GM18499 (cell line): Measurements from ENCODE around the gene AATF.

Source experiments
- ATAC-seq: cut with Tn5 transposase; IDR thresholded peaks from one replicate; pipeline ENCODE4 v1.9.1; 2021; ENCODE audit warnings: moderate number of reproducible peaks; ENCODE audit not compliant: insufficient read depth, unreplicated experiment

AATF gene

DNA sequence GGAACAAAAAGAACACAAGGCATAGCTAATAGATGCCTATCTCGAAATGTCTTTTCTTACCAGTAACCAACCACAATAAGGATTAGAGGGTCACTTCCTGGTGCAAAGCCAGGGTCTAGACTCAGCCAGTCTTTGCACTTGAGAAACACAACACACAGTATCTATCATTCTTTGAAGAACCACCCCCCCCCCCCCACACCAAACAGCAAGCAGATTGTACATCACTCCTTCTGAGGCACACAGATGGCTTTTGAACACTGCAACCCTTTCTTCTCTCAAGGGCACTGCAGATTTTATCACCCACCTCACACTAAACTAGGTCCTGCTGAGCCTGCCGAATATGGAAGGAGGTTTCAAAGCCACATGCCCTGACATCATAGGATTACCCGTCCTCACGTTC lies 145.6 kb downstream of the AATF start:
- ATAC-seq = no peak

DNA sequence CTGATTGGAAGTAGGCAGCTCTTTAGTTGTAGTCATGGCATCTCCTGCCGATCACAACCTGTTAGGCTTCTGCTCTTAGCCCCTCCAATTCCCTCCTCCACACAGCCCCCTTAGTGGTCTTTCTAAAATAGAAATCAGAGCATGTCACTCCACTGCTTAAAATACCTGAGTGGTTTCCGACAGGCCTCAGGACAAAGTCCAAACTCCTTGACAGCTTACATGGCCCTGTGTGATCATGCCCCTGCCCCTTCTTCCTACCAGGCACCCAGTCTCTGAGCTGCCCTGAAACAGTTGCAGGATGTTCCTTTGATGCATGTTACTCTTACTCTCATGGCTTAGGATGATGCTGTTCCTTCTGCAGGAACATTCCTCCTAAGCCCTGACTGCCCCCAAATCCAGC lies 147.3 kb downstream of the AATF start:
- ATAC-seq = no peak

DNA sequence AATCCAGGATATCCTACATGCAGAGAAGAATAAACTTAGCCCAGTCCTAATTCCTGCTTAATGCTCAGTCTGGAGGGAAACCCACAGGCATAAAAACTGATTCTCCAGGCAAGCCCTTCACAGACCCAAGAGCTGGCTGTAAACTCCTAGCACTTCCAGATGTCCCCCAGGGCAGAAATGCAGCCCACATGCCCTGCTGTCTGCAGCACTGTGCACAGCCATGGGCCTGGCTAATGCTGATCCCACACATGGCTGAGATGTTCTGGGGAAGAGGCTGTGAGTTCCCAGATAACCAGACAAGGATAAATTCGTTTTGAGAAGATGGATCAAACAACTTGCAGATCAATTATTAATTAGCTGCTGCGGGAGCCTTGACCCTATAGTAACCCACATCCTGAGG lies 148.4 kb downstream of the AATF start:
- no peak for ATAC-seq

DNA sequence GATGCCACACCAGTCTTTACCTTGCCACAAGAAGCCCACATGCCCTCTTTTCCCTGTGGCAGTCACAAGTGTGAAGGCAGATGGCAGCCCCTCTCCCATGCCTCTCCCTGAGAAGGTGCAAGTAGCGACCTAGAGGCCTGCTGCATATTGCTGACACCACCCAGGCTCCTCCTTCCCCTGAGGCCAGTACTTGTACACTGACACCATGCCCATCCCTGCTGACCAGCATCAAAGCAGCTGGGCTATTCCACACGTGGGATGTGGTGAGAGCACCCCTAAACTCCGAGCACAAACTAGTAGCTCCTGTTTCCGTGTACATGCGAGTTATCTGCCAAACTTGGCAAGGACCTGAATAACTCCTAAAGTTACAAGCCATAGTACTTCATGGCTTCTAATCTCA lies 149.4 kb downstream of the AATF start:
- no peak for ATAC-seq

DNA sequence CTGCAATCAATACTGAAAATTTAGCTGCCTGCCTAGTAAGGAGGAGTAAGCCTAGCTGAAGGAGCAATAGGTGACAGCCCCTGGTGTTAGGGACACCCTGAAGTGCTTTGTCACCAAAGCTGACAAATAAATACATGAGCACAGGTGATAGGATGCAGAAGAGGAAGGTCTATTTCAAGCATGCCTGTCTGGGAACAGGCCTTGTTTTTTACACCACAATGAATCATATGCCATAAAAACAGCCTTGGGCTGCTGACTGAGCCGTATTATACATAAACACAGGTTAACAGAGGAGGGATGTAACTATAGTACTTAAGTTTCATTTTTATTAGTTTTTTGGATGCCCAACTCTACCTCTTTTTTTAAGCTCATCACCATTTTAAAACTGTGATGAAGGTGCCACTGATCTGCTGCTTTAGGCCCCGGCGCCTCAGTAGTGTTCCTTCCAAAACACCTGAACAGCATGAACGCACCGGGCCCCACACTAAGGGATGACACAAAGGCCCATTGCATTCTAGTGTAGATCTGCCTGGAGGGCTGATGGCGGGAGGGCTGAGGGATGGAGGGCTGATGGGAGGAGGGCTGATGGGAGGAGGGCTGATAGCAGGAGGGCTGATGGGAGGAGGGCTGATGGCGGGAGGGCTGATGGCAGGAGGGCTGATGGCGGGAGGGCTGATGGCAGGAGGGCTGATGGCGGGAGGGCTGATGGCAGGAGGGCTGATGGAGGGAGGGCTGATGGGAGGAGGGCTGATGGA lies 150.3 kb downstream of the AATF start:
- ATAC-seq = no peak

DNA sequence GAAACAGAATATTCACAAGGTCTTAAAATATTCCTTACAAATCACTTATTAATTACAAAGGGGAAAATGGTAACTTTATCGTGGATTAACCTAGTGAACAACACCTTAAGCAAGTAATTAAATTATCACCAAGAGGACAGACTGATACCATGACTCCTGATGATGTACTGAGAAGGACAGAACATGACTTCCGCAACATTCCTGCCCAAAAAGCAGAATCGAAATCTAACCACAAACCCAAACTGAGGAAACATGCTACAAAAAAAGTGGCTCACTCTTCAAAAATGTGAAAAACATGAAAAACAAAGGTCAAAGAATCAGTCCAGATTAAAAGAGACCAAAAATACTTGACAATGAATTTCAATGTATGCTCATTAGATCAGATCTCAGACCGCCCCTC lies 151.5 kb downstream of the AATF start:
- ATAC-seq = no peak

DNA sequence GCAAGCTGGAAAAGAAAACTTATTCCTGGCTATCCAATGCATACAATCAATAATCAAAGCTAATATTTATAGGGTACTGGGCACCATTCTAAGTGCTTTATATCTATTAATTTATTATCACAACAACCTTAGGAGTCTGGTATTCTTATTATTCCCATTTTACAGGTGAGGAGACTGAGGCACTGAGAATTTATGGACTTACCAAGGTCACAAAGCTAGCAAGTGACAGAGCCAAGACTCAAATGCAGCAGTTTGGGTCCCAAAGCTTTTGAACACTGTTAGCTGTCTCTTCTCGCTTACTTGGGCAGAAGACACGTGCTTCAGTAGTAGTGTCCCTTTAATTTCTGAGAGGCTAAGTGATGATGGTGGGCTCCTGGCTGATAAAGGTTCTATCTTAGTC lies 152.6 kb downstream of the AATF start:
- no peak for ATAC-seq

DNA sequence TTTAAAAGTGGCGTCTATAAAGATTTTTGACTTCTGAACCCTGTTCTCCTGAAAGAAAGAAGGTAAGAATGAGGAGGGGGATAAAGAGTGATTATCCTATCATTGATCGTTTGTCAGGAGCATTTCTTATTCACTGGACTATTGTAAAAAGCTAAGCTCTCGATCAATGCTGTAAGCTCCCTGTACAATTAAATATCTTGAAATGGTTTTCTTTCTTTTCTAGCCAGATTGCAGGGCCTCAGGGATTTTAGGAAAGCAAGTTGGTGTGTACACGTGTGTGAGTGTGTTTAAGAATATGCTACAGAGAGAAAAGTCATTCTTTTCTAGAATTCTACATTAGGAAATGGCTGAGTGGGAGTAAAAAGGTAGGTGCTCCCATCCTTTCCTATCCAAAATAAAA lies 154.5 kb downstream of the AATF start:
- ATAC-seq = no peak

DNA sequence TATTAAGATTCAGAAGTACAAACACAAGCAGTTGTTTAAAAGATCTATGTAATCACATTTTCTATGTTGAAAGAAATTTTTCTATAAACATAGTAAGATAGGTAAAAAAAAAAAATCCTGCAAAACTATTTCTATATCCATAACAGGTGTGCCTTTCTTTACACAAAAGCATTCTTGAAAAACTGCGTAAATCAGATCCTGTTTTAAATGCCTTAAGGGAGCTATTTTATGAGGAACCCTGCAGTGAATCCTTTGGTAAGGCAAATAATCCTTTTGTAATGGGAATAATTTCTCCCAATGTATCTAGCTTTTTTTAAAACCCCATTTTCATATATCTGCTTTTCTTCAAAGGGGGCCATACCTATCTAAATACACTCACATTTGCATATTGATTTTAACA lies 157.3 kb downstream of the AATF start:
- no peak for ATAC-seq
